ENCODE results near the gene CBLC. TPM values are rescaled to one million over a fixed set of nuclear protein-coding genes. Genes with fewer than 3 reads are reported as not detected.

The CBLC gene
- total RNA-seq, 1 experiment from 2014 or later, result 20.5 TPM

- TF ChIP-seq CTCF (IDR thresholded peaks at IDR 0.05), result no peak
- TF ChIP-seq ZNF121 (CRISPR knock-in tag; IDR thresholded peaks at IDR 0.05), result no peak
- no peak for TF ChIP-seq ARID4B (CRISPR knock-in tag; IDR thresholded peaks at IDR 0.05; ENCODE audit: borderline replicate concordance)
- no peak for TF ChIP-seq OVOL2 (CRISPR knock-in tag; IDR thresholded peaks at IDR 0.05; ENCODE audit: borderline replicate concordance)
- no peak for TF ChIP-seq PREB (CRISPR knock-in tag; IDR thresholded peaks at IDR 0.05; ENCODE audit: borderline replicate concordance)
- TF ChIP-seq MAX (CRISPR knock-in tag; IDR thresholded peaks at IDR 0.05), result no peak
- no peak for TF ChIP-seq AFF4 (CRISPR knock-in tag; IDR thresholded peaks at IDR 0.05; ENCODE audit: borderline replicate concordance)
- no peak for TF ChIP-seq JUN (CRISPR knock-in tag; IDR thresholded peaks at IDR 0.05)
- no peak for TF ChIP-seq ZSCAN18 (CRISPR knock-in tag; IDR thresholded peaks at IDR 0.05)
- no peak for TF ChIP-seq ZMAT4 (CRISPR knock-in tag; IDR thresholded peaks at IDR 0.05)
- no peak for TF ChIP-seq E2F1 (CRISPR knock-in tag; IDR thresholded peaks at IDR 0.05)
- no peak for TF ChIP-seq PRRX2 (CRISPR knock-in tag; IDR thresholded peaks at IDR 0.05)
- TF ChIP-seq ZNF232 (CRISPR knock-in tag; IDR thresholded peaks at IDR 0.05), result no peak
- no peak for TF ChIP-seq TCF7 (CRISPR knock-in tag; IDR thresholded peaks at IDR 0.05; ENCODE audit: low read depth)
- no peak for TF ChIP-seq CDX4 (CRISPR knock-in tag; IDR thresholded peaks at IDR 0.05; ENCODE audit: borderline replicate concordance)
- no peak for TF ChIP-seq FOXJ3 (CRISPR knock-in tag; IDR thresholded peaks at IDR 0.05; ENCODE audit: borderline replicate concordance)
- TF ChIP-seq ZNF138 (CRISPR knock-in tag; conservative IDR thresholded peaks at IDR 0.05), result no peak
- TF ChIP-seq TEAD1 (CRISPR knock-in tag; IDR thresholded peaks at IDR 0.05), result no peak
- TF ChIP-seq NFATC4 (CRISPR knock-in tag; IDR thresholded peaks at IDR 0.05), result no peak
- no peak for TF ChIP-seq ERG (CRISPR knock-in tag; IDR thresholded peaks at IDR 0.05)
- CTCF ChIA-PET, result interaction anchor here (0.8 to 1.2 kb wide), 4 partner anchors 9 to 66 kb away, joined by 3 to 5 read pairs (median 4); no protein-coding TSS in a partner anchor
Measured at GRCh38 chr19:44789943-44790483, 12.3 kb downstream of the CBLC start.

More at GRCh38 chr19:44789943-44790483, 12.3 kb downstream of the CBLC start:
- H3K4me1 Mint-ChIP-seq, result no peaks in the 10 kb centered on the region
- no peaks in the 10 kb centered on the region for H3K27me3 Mint-ChIP-seq (ENCODE audit: low read depth)
- H3K4me3 Mint-ChIP-seq, result no peak overlapping the region
- H3K36me3 Mint-ChIP-seq, result peaks cover 38% of the 10 kb centered on the region
- ATAC-seq (no peak), DNase-seq (ENCODE audit: low spot score) (no peak)
- no peaks in the 10 kb centered on the region for H3K9me3 Mint-ChIP-seq
- POLR2A ChIA-PET, result no interaction called here
- no peak overlapping the region for H3K27ac Mint-ChIP-seq
